A673 (cell line): ENCODE data around the gene PCNX3. TPM values are rescaled to one million over a fixed set of nuclear protein-coding genes. Genes with fewer than 3 reads are reported as not detected.

Experiments
- BruUV-seq: library from RNA; stranded (reverse); fragments of 400-500 nt; replicated peaks from 2 replicates; lab custom pipeline; 2021; lab: Mats Ljungman, UMichigan
- CTCF ChIA-PET: fragments of 300-600 bp; sonication (Branson Sonifier 250); formaldehyde crosslinking; loops from one replicate; lab custom pipeline; 2022; ENCODE audit warnings: antibody characterized with exemption; lab: Charles Lee
- POLR2A ChIA-PET: fragments of 300-600 bp; sonication (Branson Sonifier 250); formaldehyde crosslinking; loops from one replicate; lab custom pipeline; 2022; ENCODE audit warnings: antibody characterized with exemption; ENCODE audit not compliant: low non-redundant PET; lab: Charles Lee
- DNase-seq: peaks from one replicate; pipeline ENCODE4 v3.0.0-alpha.2; 2015; ENCODE audit warnings: low spot score
- H3K27ac ChIP-seq: fragments of 200-600 bp; sonication (generic); 2 replicates; pipeline ENCODE4 v1.5.1; 2016; ENCODE audit warnings: mixed run types, low read depth, mild to moderate bottlenecking, mixed read lengths, antibody characterized with exemption, low read length; ENCODE audit not compliant: poor library complexity, severe bottlenecking
- H3K27me3 ChIP-seq: fragments of 200-600 bp; sonication (generic); replicated peaks from 2 replicates; pipeline ENCODE4 v1.6.1; 2017; ENCODE audit warnings: mixed run types, low read depth, mild to moderate bottlenecking, mixed read lengths, antibody characterized with exemption, low read length; ENCODE audit not compliant: insufficient read depth, poor library complexity
- H3K36me3 ChIP-seq: fragments of 200-600 bp; sonication (generic); 2 replicates; pipeline ENCODE4 v1.6.1; 2016; ENCODE audit warnings: mixed run types, mild to moderate bottlenecking, mixed read lengths, antibody characterized with exemption, low read length; ENCODE audit not compliant: insufficient read depth, poor library complexity, severe bottlenecking
- H3K4me1 ChIP-seq: fragments of 200-600 bp; sonication (generic); 2 replicates; pipeline ENCODE4 v1.6.1; 2017; ENCODE audit warnings: mixed run types, mild to moderate bottlenecking, mixed read lengths, antibody characterized with exemption, low read length; ENCODE audit not compliant: insufficient read depth, poor library complexity, severe bottlenecking
- H3K4me3 ChIP-seq: fragments of 200-600 bp; sonication (generic); 2 replicates; pipeline ENCODE4 v1.5.1; 2016; ENCODE audit warnings: low read depth, mixed run types, mild to moderate bottlenecking, mixed read lengths, low read length; ENCODE audit not compliant: poor library complexity, severe bottlenecking
- H3K9me3 ChIP-seq: fragments of 200-600 bp; sonication (generic); 2 replicates; pipeline ENCODE4 v1.6.1; 2016; ENCODE audit warnings: mixed run types, low read depth, mild to moderate bottlenecking, mixed read lengths, antibody characterized with exemption, low read length; ENCODE audit not compliant: poor library complexity, severe bottlenecking
- CTCF ChIP-seq: fragments of 300-800, 200-600 bp; sonication (generic); conservative IDR thresholded peaks from 2 replicates; pipeline ENCODE4 v1.5.1; 2017; ENCODE audit warnings: low read depth, mild to moderate bottlenecking, antibody characterized with exemption, low read length, moderate library complexity, mixed read lengths
- EZH2 ChIP-seq: fragments of 200-600 bp; sonication (generic); IDR thresholded peaks from 2 replicates; pipeline ENCODE4 v1.6.1; 2017; ENCODE audit warnings: borderline replicate concordance, low read depth, mild to moderate bottlenecking, mixed read lengths, antibody characterized with exemption, low read length; ENCODE audit not compliant: poor library complexity, severe bottlenecking
- intact Hi-C: fragments of 100-400 bp; cut with micrococcal nuclease; formaldehyde crosslinking; loops from one replicate; pipeline ENCODE4 v1.10.0; 2022; ENCODE audit not compliant: unreplicated experiment
- total RNA-seq: library from RNA; stranded (reverse); gene quantifications from 2 replicates; pipeline ENCODE4 v1.2.3, GENCODE V29; 2021

Gene PCNX3
- total RNA-seq, 1 experiment from 2014 or later: 68.0 TPM

GRCh38 chr11:65595543-65596281 lies 19.9 kb upstream of the PCNX3 start, which contains the start of gene KCNK7:
KCNK7 (minus strand) TSS chr11:65595800; CDS start chr11:65595772, 28 bp downstream.
- CTCF ChIA-PET: interaction anchor here (1.0 kb wide), 1 partner anchor 55 kb away, joined by 4 read pairs; no protein-coding TSS in a partner anchor
- TF ChIP-seq EZH2: no peak
- TF ChIP-seq CTCF: no peak
- POLR2A ChIA-PET: interaction anchor here (0.5 kb wide), 1 partner anchor 67 kb away, joined by 7 read pairs; the partner anchor contains the start of gene RELA
- Histone ChIP-seq H3K4me1 (peaks cover 5% of the 10 kb centered on the region), H3K36me3 (peaks cover 13% of the 10 kb centered on the region), H3K27me3 (no peaks in the 10 kb centered on the region), H3K4me3 (no peak within 1 kb of the TSS), H3K9me3 (no peaks in the 10 kb centered on the region), H3K27ac (no peak within 1 kb of the TSS)
- intact Hi-C loops: no loop called here
- no TSS peak for BruUV-seq
- no peak for DNase-seq

GRCh38 chr11:65596520-65596919 lies 19.1 kb upstream of the PCNX3 start:
- ChIA-PET POLR2A (no interaction called here), CTCF (interaction anchor here (1.0 kb wide), 1 partner anchor 56 kb away, joined by 4 read pairs; no protein-coding TSS in a partner anchor)
- H3K27ac ChIP-seq: no peak overlapping the region
- H3K27me3 ChIP-seq: no peaks in the 10 kb centered on the region
- no peak overlapping the region for H3K4me3 ChIP-seq
- no TSS peak for BruUV-seq
- peaks cover 5% of the 10 kb centered on the region for H3K4me1 ChIP-seq
- peaks cover 12% of the 10 kb centered on the region for H3K36me3 ChIP-seq
- intact Hi-C loops: no loop called here
- no peaks in the 10 kb centered on the region for H3K9me3 ChIP-seq
- TF ChIP-seq EZH2 (no peak), CTCF (no peak)
- no peak for DNase-seq

- H3K4me1 ChIP-seq: peaks cover 5% of the 10 kb centered on the region
- TF ChIP-seq EZH2 (no peak), CTCF (no peak)
- no peak overlapping the region for H3K27ac ChIP-seq
- intact Hi-C loops: no loop called here
- H3K4me3 ChIP-seq: no peak overlapping the region
- H3K9me3 ChIP-seq: no peaks in the 10 kb centered on the region
- H3K36me3 ChIP-seq: peaks cover 12% of the 10 kb centered on the region
- ChIA-PET POLR2A (no interaction called here), CTCF (no interaction called here)
- no peaks in the 10 kb centered on the region for H3K27me3 ChIP-seq
- BruUV-seq: no TSS peak
- DNase-seq: no peak
Observed at GRCh38 chr11:65598258-65598699, 17.3 kb upstream of the PCNX3 start.
